ENCODE measurements around the gene RBM33.

The RBM33 gene

GRCh38 chr7:155750255-155751125 lies 106.0 kb downstream of the RBM33 start:
- TF ChIP-seq ZBTB7A (IDR thresholded peaks at IDR 0.05; ENCODE audit: low read depth): no peak
- no peak for TF ChIP-seq TEAD4 (IDR thresholded peaks at IDR 0.05)
- no peak for TF ChIP-seq TAF1 (IDR thresholded peaks at IDR 0.05; ENCODE audit: low read depth)
- no peak for TF ChIP-seq RAD21 (IDR thresholded peaks at IDR 0.05; ENCODE audit: low read depth)
- TF ChIP-seq EGR1 (IDR thresholded peaks at IDR 0.05): no peak
- no peak for TF ChIP-seq YY1 (IDR thresholded peaks at IDR 0.05; ENCODE audit: low read depth)
- no peak for TF ChIP-seq USF1 (IDR thresholded peaks at IDR 0.05)
- no peak for TF ChIP-seq TCF12 (IDR thresholded peaks at IDR 0.05; ENCODE audit: low read depth)
- TF ChIP-seq REST (IDR thresholded peaks at IDR 0.05; ENCODE audit: low read depth): no peak
- no peak for TF ChIP-seq MAX (IDR thresholded peaks at IDR 0.05)
- TF ChIP-seq EP300 (IDR thresholded peaks at IDR 0.05; ENCODE audit: borderline replicate concordance): no peak
- no peak for TF ChIP-seq CREB1 (IDR thresholded peaks at IDR 0.05; ENCODE audit: low read depth)
- no peak for TF ChIP-seq NFIC (IDR thresholded peaks at IDR 0.05)
- no peak for TF ChIP-seq CEBPB (IDR thresholded peaks at IDR 0.05)

GRCh38 chr7:155751409-155751808 lies 106.9 kb downstream of the RBM33 start:
- TF ChIP-seq USF1 (IDR thresholded peaks at IDR 0.05) (no peak), MAX (IDR thresholded peaks at IDR 0.05) (no peak), CREB1 (IDR thresholded peaks at IDR 0.05; ENCODE audit: low read depth) (no peak), CEBPB (IDR thresholded peaks at IDR 0.05) (no peak), NFIC (IDR thresholded peaks at IDR 0.05) (no peak), ZBTB7A (IDR thresholded peaks at IDR 0.05; ENCODE audit: low read depth) (no peak), TCF12 (IDR thresholded peaks at IDR 0.05; ENCODE audit: low read depth) (no peak), FOXM1 (IDR thresholded peaks at IDR 0.05; ENCODE audit: borderline replicate concordance, low read depth) (no peak), EGR1 (IDR thresholded peaks at IDR 0.05) (no peak), EP300 (IDR thresholded peaks at IDR 0.05; ENCODE audit: borderline replicate concordance) (no peak), YY1 (IDR thresholded peaks at IDR 0.05; ENCODE audit: low read depth) (no peak), TEAD4 (IDR thresholded peaks at IDR 0.05) (no peak), TAF1 (IDR thresholded peaks at IDR 0.05; ENCODE audit: low read depth) (no peak), REST (IDR thresholded peaks at IDR 0.05; ENCODE audit: low read depth) (no peak), RAD21 (IDR thresholded peaks at IDR 0.05; ENCODE audit: low read depth) (no peak)

GRCh38 chr7:155752756-155753445 lies 108.4 kb downstream of the RBM33 start:
- no peak for TF ChIP-seq TAF1 (IDR thresholded peaks at IDR 0.05; ENCODE audit: low read depth)
- no peak for TF ChIP-seq RAD21 (IDR thresholded peaks at IDR 0.05; ENCODE audit: low read depth)
- TF ChIP-seq TEAD4 (IDR thresholded peaks at IDR 0.05): no peak
- TF ChIP-seq FOXM1 (IDR thresholded peaks at IDR 0.05; ENCODE audit: borderline replicate concordance, low read depth): no peak
- no peak for TF ChIP-seq EP300 (IDR thresholded peaks at IDR 0.05; ENCODE audit: borderline replicate concordance)
- no peak for TF ChIP-seq CREB1 (IDR thresholded peaks at IDR 0.05; ENCODE audit: low read depth)

GRCh38 chr7:155753446-155753965 lies 109.0 kb downstream of the RBM33 start:
- no peak for TF ChIP-seq REST (IDR thresholded peaks at IDR 0.05; ENCODE audit: low read depth)
- no peak for TF ChIP-seq TEAD4 (IDR thresholded peaks at IDR 0.05)
- no peak for TF ChIP-seq YY1 (IDR thresholded peaks at IDR 0.05; ENCODE audit: low read depth)
- no peak for TF ChIP-seq ZBTB7A (IDR thresholded peaks at IDR 0.05; ENCODE audit: low read depth)
- no peak for TF ChIP-seq MAX (IDR thresholded peaks at IDR 0.05)
- no peak for TF ChIP-seq CREB1 (IDR thresholded peaks at IDR 0.05; ENCODE audit: low read depth)
- no peak for TF ChIP-seq USF1 (IDR thresholded peaks at IDR 0.05)
- TF ChIP-seq NFIC (IDR thresholded peaks at IDR 0.05): no peak
- TF ChIP-seq CEBPB (IDR thresholded peaks at IDR 0.05): no peak
- TF ChIP-seq TCF12 (IDR thresholded peaks at IDR 0.05; ENCODE audit: low read depth): no peak
- TF ChIP-seq TAF1 (IDR thresholded peaks at IDR 0.05; ENCODE audit: low read depth): no peak
- no peak for TF ChIP-seq RAD21 (IDR thresholded peaks at IDR 0.05; ENCODE audit: low read depth)
- TF ChIP-seq FOXM1 (IDR thresholded peaks at IDR 0.05; ENCODE audit: borderline replicate concordance, low read depth): no peak
- TF ChIP-seq EGR1 (IDR thresholded peaks at IDR 0.05): no peak
- no peak for TF ChIP-seq EP300 (IDR thresholded peaks at IDR 0.05; ENCODE audit: borderline replicate concordance)
